Measurements from ENCODE around the gene GALNT17.

GRCh38 chr7:71740174-71740560 is 608.2 kb downstream of the GALNT17 start:
- TF ChIP-seq CTCF (optimal IDR thresholded peaks at IDR 0.05 in 1 of 3, IDR thresholded peaks at IDR 0.05 in 1 of 3, conservative IDR thresholded peaks at IDR 0.05 in 1 of 3; ENCODE audit: extremely low read depth in 1 of 3, insufficient read depth in 2 of 3, low read length in 3 of 3), result no peak
- TF ChIP-seq EZH2 (IDR thresholded peaks at IDR 0.05; ENCODE audit: low read length), result no peak
